DOHH2 (cell line): Measurements from ENCODE around the gene SPRR1A.

Experiments
- CTCF ChIP-seq: fragments of 200-600 bp; sonication (generic); IDR thresholded peaks from one replicate; pipeline ENCODE4 v1.5.1; 2014; ENCODE audit warnings: antibody characterized with exemption, mild to moderate bottlenecking, low read depth, low read length; ENCODE audit not compliant: poor library complexity, severe bottlenecking
- EZH2phosphoT487 ChIP-seq: fragments of 200-600 bp; sonication (generic); IDR thresholded peaks from 2 replicates; pipeline ENCODE4 v1.6.1; 2017; ENCODE audit warnings: borderline replicate concordance, mild to moderate bottlenecking, antibody characterized with exemption, low read length, moderate library complexity, mixed read lengths

- TF ChIP-seq CTCF: no peak
- no peak for TF ChIP-seq EZH2phosphoT487
Observed at GRCh38 chr1:152967201-152967600, 16.7 kb upstream of the SPRR1A start.
